RWPE1 (cell line): ENCODE results near the gene RPUSD1.
"Not testable (repeated sequence)": the region's sequence is repeated elsewhere in the genome, so short reads cannot be mapped to it uniquely, and the experiment has no call there.

ENCODE experiments used
- CTCF ChIA-PET: fragments of 350-600 bp; sonication (Branson Sonifier 250); formaldehyde crosslinking; extraction: SDS; loops from one replicate; lab custom pipeline; 2021; lab: Yijun Ruan, JAX
- POLR2A ChIA-PET: fragments of 400-600 bp; formaldehyde crosslinking; extraction: SDS; loops from one replicate; lab custom pipeline; 2020; ENCODE audit warnings: antibody characterized with exemption; ENCODE audit not compliant: low non-redundant PET; lab: Yijun Ruan, JAX
- DNase-seq: peaks from one replicate; pipeline ENCODE4 v3.0.0; 2012; ENCODE audit warnings: low spot score
- H3K27ac ChIP-seq: fragments of 450-650 bp; 2 replicates; pipeline ENCODE4 v1.5.1; 2017
- TF ChIP-seq, protein P1 (sequence below): fragments of 450-650 bp; conservative IDR thresholded peaks from 2 replicates; pipeline ENCODE4 v1.5.1; 2017; ENCODE audit warnings: low read depth, mild to moderate bottlenecking

The RPUSD1 gene

GRCh38 chr16:750485-750884 lies 37.7 kb downstream of the RPUSD1 start:
- POLR2A ChIA-PET, result no interaction called here
- TF ChIP-seq, protein P1, sequence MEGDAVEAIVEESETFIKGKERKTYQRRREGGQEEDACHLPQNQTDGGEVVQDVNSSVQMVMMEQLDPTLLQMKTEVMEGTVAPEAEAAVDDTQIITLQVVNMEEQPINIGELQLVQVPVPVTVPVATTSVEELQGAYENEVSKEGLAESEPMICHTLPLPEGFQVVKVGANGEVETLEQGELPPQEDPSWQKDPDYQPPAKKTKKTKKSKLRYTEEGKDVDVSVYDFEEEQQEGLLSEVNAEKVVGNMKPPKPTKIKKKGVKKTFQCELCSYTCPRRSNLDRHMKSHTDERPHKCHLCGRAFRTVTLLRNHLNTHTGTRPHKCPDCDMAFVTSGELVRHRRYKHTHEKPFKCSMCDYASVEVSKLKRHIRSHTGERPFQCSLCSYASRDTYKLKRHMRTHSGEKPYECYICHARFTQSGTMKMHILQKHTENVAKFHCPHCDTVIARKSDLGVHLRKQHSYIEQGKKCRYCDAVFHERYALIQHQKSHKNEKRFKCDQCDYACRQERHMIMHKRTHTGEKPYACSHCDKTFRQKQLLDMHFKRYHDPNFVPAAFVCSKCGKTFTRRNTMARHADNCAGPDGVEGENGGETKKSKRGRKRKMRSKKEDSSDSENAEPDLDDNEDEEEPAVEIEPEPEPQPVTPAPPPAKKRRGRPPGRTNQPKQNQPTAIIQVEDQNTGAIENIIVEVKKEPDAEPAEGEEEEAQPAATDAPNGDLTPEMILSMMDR, result no peak
- no peak overlapping the region for H3K27ac ChIP-seq
- DNase-seq, result no peak
- CTCF ChIA-PET, result interaction anchor here (1.2 kb wide), 1 partner anchor 10 kb away, joined by 6 read pairs; the partner anchor contains the start of gene CIAO3

- peak overlapping the region; percentile 64 for H3K27ac ChIP-seq
- no peak for DNase-seq
- CTCF ChIA-PET, result interaction anchor here (0.7 to 3.2 kb wide), 2 partner anchors 36 to 199 kb away, joined by 4 to 18 read pairs; no protein-coding TSS in a partner anchor
- TF ChIP-seq, protein P1, result no peak
- POLR2A ChIA-PET, result interaction anchor here (0.7 to 0.9 kb wide), 2 partner anchors 11 to 183 kb away, joined by 3 read pairs; no protein-coding TSS in a partner anchor
Observed at GRCh38 chr16:749010-749409, 39.2 kb downstream of the RPUSD1 start.

DNA sequence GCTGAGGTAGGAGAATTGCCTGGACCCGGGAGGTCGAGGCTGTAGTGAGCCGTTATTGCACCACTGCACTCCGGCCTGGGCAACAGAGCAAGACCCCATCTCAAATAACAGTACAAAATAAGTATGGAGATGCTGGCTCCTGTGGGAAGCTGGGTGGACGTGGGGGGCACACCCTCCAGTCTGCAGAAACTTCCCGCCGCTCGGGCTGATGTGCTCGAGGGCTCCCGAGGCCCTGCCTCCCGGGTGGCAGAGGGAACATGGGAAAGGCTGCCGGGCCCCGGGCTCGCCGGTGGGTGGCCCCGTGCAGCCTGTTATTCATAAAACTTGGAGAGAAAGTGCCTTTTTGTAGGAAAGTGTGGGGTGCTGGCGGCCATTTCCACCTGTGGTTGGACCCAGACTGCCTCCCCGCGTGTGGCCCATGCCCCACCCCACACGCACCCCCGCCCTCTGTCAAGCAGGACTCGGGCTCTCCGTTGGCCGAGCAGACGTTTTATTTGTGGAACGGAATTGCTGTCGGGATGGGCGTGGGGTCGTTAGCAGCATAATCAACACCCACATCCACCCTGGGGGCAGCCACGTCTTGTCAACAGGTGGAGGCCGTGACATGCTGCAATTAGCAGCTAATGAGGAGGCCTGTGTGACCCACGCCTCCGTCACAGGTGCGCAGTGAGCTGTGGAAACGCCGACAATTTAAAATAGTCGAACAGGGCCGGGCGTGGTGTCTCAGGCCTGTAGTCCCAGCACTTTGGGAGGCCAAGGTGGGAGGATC lies 40.0 kb downstream of the RPUSD1 start:
- CTCF ChIA-PET, result interaction anchor here (0.7 to 3.2 kb wide), 2 partner anchors 37 to 198 kb away, joined by 4 to 18 read pairs; no protein-coding TSS in a partner anchor
- H3K27ac ChIP-seq, result peak overlapping the region; percentile 64
- POLR2A ChIA-PET, result interaction anchor here (0.7 kb wide), 1 partner anchor 182 kb away, joined by 3 read pairs; no protein-coding TSS in a partner anchor
- DNase-seq, result no peak
- TF ChIP-seq, protein P1, result no peak

DNA sequence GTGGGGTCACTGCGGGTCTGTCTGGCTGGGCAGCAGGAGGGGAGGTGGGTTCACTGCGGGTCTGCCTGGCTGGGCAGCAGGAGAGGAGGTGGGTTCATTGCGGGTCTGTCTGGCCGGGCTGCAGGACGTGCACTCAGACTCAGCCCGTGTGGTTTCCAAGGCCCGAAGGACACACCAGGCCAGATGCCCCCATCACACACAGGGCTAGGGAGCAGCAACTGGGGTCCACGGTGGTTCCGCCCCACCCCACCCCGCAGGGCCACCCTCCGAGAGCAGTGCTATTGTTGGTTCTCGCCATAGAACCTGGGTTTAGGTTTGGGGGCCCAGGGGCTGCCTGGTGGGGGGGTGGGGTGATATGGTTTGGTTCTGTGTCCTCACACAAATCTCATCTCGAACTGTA lies 41.5 kb downstream of the RPUSD1 start:
- CTCF ChIA-PET, result no interaction called here
- no peak overlapping the region for H3K27ac ChIP-seq
- POLR2A ChIA-PET, result no interaction called here
- DNase-seq, result no peak
- TF ChIP-seq, protein P1, result no peak

DNA sequence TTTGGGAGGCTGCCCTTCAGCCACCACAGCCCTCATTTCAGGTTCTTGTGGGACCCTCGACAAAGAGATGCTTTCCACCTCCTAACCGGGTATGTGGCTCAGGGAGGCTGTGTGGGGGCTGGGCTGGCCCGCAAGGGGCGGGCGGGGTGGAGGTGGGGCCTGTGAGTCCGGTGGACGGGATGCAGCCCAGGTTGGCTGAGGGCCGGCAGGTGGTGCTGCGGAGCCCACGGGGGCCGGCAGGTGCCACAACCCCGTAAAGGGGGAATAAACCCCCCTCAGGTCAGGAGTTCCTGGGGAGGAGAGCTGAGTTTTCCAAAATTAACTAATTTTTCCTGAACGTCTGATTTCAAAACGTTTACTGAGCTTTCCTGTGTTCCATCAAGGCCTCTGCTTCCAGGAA lies 42.4 kb downstream of the RPUSD1 start:
- no peak overlapping the region for H3K27ac ChIP-seq
- ChIA-PET POLR2A (no interaction called here), CTCF (interaction anchor here (0.6 to 1.6 kb wide), 8 partner anchors 9 to 61 kb away, joined by 3 to 13 read pairs (median 3); partner anchors contain the start of gene ANTKMT)
- TF ChIP-seq, protein P1, result peak; percentile 52
- DNase-seq, result no peak

DNA sequence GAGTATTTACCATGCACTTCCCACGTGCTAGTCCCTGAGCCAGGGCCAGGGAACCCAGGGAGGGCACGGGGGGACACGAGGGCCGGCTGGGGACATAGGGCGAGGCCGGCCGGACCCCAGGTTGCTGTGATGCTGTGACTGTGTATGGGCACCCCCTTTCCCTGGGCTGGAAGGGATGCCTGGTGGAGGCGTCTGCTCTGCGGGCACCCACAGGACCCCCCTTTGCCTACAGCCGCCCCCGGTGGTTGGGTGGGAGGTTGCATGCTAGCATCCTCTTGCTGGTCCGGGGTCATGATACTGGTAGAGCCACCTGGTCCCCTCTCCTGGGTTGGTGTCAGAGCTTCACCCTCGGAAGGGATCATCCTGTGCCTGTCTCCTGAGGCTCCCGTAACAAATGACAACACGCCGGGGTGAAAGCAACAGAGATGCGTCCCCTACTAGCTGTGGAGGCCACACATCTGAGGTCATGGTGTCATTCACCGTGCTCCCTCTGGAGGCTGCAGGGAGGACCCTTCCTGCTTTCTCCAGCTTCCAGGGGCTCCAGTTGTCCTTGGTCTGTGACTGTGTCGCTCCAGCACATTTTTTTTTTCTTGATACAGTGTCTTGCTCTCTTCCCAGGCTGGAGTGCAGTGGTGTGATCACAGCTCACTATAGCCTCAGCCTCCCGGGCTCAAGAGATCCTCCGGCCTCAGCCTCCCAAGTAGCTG lies 44.2 kb downstream of the RPUSD1 start:
- CTCF ChIA-PET, result interaction anchor here (0.6 to 1.7 kb wide), 5 partner anchors 33 to 401 kb away, joined by 3 to 8 read pairs (median 3); no protein-coding TSS in a partner anchor
- DNase-seq, result no peak
- POLR2A ChIA-PET, result no interaction called here
- TF ChIP-seq, protein P1, result no peak
- no peak overlapping the region for H3K27ac ChIP-seq

DNA sequence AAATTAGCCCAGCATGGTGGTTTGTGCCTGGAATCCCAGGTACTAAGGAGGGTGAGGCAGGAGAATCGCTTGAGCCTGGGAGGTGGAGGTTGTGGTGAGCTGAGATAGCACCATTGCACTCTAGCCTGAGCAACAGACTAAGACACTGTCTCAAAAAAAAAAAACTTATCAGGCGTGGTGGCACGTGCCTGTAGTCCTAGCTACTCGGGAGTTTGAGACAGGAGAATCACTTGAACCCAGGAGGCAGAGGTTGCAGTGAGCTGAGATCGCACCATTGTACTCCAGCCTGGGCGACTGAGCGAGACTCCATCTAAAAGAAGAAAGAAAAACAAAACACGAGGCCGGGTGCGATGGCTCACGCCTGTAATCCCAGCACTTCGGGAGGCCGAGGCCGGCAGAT lies 45.3 kb downstream of the RPUSD1 start:
- 0 out of 2 replicates have a peak overlapping the region, but pooled peaks have one; percentile 81 for H3K27ac ChIP-seq
- DNase-seq, result not testable (repeated sequence)
- ChIA-PET CTCF (interaction anchor here (0.6 to 1.7 kb wide), 3 partner anchors 29 to 76 kb away, joined by 3 to 8 read pairs (median 4); no protein-coding TSS in a partner anchor), POLR2A (interaction anchor here (0.6 kb wide), 1 partner anchor 9 kb away, joined by 6 read pairs; no protein-coding TSS in a partner anchor)
